Nephron progenitor cell (in vitro differentiated cells): ENCODE results near the gene CIT.

Experiments
- DNase-seq: peaks from one replicate; pipeline ENCODE4 v3.0.0; 2021
- H3K27ac Mint-ChIP-seq: 2 replicates; pipeline ENCODE4 v1.8.0; 2021; ENCODE audit warnings: mild to moderate bottlenecking, moderate library complexity, mixed read lengths
- H3K27me3 Mint-ChIP-seq: 2 replicates; pipeline ENCODE4 v1.8.0; 2021; ENCODE audit warnings: mild to moderate bottlenecking, low read depth, mixed read lengths; ENCODE audit not compliant: poor library complexity
- H3K36me3 Mint-ChIP-seq: 2 replicates; pipeline ENCODE4 v1.8.0; 2021; ENCODE audit warnings: low read depth, mixed read lengths
- H3K4me1 Mint-ChIP-seq: 2 replicates; pipeline ENCODE4 v1.8.0; 2021; ENCODE audit warnings: mixed read lengths
- H3K4me3 Mint-ChIP-seq: 2 replicates; pipeline ENCODE4 v1.8.0; 2021; ENCODE audit warnings: mild to moderate bottlenecking, moderate library complexity, mixed read lengths
- H3K9me3 Mint-ChIP-seq: 2 replicates; pipeline ENCODE4 v1.8.0; 2021; ENCODE audit warnings: mild to moderate bottlenecking, moderate library complexity, mixed read lengths
- CTCF ChIP-seq: fragments of 200-600 bp; sonication (generic); IDR thresholded peaks from 2 replicates; pipeline ENCODE4 v1.5.0; 2021; ENCODE audit warnings: antibody characterized with exemption

The CIT gene

DNA sequence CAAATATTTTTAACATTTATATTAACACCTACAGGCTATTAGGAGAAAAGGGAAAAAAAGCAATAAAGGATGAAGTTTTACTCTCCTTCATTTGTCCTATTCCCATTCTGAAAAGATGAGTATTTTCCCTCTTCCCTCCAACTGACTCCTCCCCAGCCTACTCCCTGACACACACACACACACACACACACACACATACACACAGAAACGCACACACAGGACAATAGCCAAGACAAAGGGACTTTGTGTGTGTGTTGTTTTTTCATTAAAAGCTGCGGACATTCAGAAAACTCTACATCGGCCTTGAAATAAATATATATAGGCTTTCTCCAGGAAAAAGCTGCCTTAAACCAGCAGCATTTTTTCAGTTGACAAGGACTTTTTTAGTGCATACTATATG lies 134.4 kb downstream of the CIT start:
- peaks cover 92% of the 10 kb centered on the region for H3K36me3 Mint-ChIP-seq
- H3K9me3 Mint-ChIP-seq: peaks cover 44% of the 10 kb centered on the region
- H3K4me1 Mint-ChIP-seq: no peaks in the 10 kb centered on the region
- no peak for TF ChIP-seq CTCF
- H3K4me3 Mint-ChIP-seq: no peak overlapping the region
- no peak for DNase-seq
- H3K27ac Mint-ChIP-seq: no peak overlapping the region
- H3K27me3 Mint-ChIP-seq: no peaks in the 10 kb centered on the region

DNA sequence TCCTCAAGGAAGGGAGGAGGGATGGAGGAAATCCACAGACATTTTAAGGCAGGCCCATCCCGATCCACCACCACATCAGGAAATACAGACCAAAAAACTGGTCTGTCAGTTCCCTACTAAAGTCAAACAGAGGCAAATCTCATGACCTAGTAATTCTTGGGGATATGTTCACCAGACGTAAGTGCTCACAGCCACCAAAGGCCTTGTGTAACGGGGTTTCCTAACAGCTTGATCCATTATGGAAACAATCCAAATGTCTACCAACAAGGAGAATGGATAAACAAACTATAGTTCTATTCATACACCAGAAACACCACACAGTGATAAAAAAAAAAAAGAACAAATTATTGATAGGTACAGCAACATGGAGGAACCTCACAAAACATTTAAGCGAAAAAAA lies 136.3 kb downstream of the CIT start:
- TF ChIP-seq CTCF: no peak
- DNase-seq: no peak
- Mint-ChIP-seq H3K27ac (no peak overlapping the region), H3K9me3 (peaks cover 30% of the 10 kb centered on the region), H3K36me3 (peaks cover 78% of the 10 kb centered on the region), H3K4me1 (no peaks in the 10 kb centered on the region), H3K27me3 (no peaks in the 10 kb centered on the region), H3K4me3 (no peak overlapping the region)

DNA sequence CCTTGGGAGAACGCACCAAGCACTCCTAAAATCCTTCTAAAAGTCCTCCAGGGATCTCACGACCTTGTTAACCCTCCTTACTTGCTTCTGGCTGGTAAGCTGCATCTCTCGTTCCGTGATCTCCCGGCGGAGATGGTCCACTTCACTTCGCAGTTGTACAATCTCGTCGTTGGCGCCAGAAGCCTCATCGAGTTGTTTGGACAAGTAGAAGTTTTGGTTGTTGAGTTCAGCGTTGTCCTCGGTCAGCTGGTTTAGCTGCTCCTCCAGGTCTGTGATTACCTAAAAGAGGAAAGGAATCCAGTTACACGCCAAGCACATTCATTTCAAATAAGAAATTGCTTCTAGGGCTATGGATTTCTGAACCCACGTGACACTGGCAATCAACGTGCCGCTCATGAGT lies 142.0 kb downstream of the CIT start:
- H3K27me3 Mint-ChIP-seq: no peaks in the 10 kb centered on the region
- no peak for DNase-seq
- H3K4me3 Mint-ChIP-seq: no peak overlapping the region
- no peaks in the 10 kb centered on the region for H3K4me1 Mint-ChIP-seq
- peaks cover 59% of the 10 kb centered on the region for H3K36me3 Mint-ChIP-seq
- H3K27ac Mint-ChIP-seq: no peak overlapping the region
- H3K9me3 Mint-ChIP-seq: no peaks in the 10 kb centered on the region
- TF ChIP-seq CTCF: no peak

GRCh38 chr12:119730381-119730780 lies 146.7 kb downstream of the CIT start:
- H3K9me3 Mint-ChIP-seq: no peaks in the 10 kb centered on the region
- no peaks in the 10 kb centered on the region for H3K4me1 Mint-ChIP-seq
- H3K36me3 Mint-ChIP-seq: peaks cover 57% of the 10 kb centered on the region
- H3K4me3 Mint-ChIP-seq: no peak overlapping the region
- H3K27ac Mint-ChIP-seq: no peak overlapping the region
- no peak for DNase-seq
- H3K27me3 Mint-ChIP-seq: no peaks in the 10 kb centered on the region
- no peak for TF ChIP-seq CTCF

DNA sequence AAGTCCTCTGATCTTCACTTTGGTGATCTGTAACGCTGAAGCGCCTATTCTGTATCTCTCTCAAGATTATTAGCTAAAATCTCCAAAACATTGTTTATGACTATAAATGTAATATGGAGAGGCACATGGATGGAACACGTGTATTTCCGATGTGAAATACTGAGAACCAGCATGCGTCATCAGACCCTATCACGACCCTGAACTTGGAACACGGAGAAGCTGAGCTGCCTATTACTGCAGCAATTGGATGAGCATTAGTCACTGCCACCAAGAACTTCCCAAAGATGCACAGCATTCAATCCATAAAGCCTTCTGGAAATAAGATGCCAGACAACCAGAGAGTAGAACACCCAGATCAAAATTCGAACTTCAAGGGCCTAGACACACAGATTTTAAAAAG lies 147.2 kb downstream of the CIT start:
- Mint-ChIP-seq H3K4me3 (no peak overlapping the region), H3K27ac (no peak overlapping the region), H3K9me3 (no peaks in the 10 kb centered on the region), H3K27me3 (no peaks in the 10 kb centered on the region), H3K4me1 (no peaks in the 10 kb centered on the region), H3K36me3 (peaks cover 55% of the 10 kb centered on the region)
- no peak for DNase-seq
- TF ChIP-seq CTCF: no peak

DNA sequence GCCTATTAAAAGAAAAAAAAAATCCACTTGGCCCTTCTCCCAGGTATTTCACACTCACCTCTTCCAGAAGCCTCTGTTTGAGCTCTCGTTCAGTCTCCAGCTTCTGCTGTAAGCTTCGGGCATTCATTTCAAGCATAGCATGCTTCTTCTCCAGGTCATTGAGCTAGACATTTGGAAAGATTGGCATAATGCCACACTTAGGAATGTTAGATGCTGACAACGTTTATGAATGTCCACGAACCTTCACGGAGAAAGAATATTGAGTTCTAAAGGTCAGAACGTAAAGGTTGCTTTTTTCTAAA lies 148.7 kb downstream of the CIT start:
- H3K36me3 Mint-ChIP-seq: peaks cover 50% of the 10 kb centered on the region
- TF ChIP-seq CTCF: no peak
- H3K4me1 Mint-ChIP-seq: no peaks in the 10 kb centered on the region
- H3K27ac Mint-ChIP-seq: no peak overlapping the region
- H3K4me3 Mint-ChIP-seq: no peak overlapping the region
- no peak for DNase-seq
- no peaks in the 10 kb centered on the region for H3K9me3 Mint-ChIP-seq
- no peaks in the 10 kb centered on the region for H3K27me3 Mint-ChIP-seq
